NCI-H2227 (cell line): Measurements from ENCODE around the gene PRTFDC1.

Source experiments
- DNase-seq: peaks from one replicate; lab custom pipeline; 2025; ENCODE audit not compliant: unreplicated experiment; lab: John Stamatoyannopoulos, UW

PRTFDC1 gene

GRCh38 chr10:24908793-24909423 is 43.5 kb downstream of the PRTFDC1 start:
- DNase-seq: no peak

- no peak for DNase-seq
Observed at GRCh38 chr10:24907956-24908355, 44.5 kb downstream of the PRTFDC1 start.

DNA sequence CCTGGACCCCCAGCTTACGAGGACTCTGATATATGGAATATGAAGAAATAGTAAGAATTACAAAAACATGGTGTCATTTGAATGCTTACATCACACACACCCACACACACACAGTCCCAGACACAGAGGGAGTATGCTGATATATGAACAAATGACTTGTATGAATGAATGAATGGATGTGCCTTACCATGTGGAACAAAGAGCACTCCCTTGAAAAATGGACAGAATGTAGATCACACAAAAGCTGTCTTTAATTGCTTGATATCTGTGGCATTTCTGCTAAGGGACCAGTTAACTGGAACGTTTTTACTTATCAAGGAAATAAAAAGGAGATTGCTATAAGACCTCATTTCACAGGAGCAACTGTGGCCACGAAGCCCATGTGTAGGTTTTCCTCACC is 46.0 kb downstream of the PRTFDC1 start:
- no peak for DNase-seq

- no peak for DNase-seq
Observed at GRCh38 chr10:24904824-24905223, 47.6 kb downstream of the PRTFDC1 start.

GRCh38 chr10:24902400-24902728 is 50.0 kb downstream of the PRTFDC1 start:
- no peak for DNase-seq

DNA sequence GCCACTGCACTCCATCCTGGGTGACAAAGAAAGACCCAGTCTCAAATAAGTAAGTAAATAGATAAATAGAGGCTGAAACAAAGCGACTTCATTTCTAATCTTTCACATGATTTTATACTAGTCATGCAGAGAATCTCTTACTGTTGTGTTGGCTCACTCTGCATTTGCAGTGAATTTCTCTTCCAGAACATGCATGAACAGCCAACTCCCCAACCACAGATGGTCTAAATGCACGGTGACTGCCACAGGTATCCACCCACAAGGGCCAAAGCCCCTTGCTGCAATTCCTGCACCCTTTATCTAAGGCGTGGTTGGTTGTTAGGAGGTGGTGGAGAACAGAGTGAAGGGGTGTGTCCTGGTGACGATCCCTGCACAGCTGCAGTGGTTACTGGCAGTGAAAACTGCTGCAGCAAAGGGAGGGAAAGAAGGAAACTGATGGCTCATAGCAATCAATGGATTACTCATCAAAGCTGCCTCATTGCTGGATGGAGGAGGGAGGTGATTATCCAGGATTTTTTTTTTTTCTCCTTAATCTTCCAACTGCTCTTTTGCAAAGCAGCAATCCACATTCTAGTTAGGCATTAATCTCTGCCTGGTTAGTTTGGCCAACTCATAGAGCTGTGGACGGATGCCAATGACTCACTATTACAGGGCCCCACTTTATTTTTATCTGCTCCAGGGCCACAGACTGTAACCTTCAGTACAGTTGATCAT is 50.6 kb downstream of the PRTFDC1 start:
- peak; percentile 22 for DNase-seq

DNA sequence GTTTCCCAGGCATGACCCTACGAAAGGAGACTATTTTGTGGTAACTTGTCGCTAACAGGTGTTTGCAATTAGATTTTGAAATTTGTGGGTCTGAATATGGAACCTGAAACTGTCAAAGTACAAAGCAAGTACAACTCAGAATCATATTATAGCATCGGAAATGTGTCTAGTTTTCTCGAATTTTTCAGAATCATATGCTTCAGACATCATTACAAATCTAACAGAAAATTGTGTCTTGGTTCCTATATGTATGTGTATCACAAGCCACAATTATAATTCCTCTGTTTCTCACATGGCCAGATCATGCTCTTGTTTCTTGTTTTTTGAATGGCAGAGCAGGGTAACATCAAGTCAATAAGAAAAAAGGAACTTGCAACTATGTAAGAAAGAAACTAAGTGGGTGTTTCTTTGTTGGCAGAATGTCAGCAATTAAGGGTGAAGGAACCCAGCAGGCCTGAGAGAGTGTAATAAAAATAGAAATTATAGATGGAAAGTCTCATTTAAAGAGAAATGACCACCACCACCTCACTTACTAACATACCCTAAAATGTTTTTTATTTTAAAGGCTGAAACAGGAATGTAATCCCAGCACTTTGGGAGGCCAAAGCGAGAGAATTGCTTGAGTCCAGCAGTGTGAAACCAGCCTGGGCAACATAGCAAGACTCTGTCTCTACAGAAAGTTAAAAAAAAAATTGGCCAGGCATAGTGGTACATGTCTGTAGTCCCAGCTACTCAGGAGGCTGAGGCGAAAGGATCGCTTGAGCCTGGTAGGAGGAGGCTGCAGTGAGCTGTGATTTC is 51.3 kb downstream of the PRTFDC1 start:
- no peak for DNase-seq

- no peak for DNase-seq
Observed at GRCh38 chr10:24899571-24899970, 52.8 kb downstream of the PRTFDC1 start.

DNA sequence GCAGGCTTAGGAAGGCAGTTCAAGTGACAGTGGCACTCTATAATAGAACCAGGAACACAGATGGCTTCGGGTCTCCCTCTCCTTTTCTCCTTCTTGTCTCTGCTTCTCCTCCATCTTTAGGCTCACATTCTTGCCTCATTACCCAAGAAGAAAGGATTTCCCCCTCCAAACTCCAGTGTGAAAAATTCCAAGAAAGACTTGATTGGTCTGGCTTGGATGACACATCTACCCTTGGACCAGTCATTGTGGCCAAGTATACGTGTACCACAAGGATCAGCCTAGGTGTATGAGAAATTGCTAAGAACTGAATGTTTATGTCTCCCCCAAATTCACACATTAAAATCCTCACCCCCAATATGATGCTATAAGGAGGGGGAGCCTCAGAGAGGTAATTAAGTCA is 53.9 kb downstream of the PRTFDC1 start:
- DNase-seq: no peak

DNA sequence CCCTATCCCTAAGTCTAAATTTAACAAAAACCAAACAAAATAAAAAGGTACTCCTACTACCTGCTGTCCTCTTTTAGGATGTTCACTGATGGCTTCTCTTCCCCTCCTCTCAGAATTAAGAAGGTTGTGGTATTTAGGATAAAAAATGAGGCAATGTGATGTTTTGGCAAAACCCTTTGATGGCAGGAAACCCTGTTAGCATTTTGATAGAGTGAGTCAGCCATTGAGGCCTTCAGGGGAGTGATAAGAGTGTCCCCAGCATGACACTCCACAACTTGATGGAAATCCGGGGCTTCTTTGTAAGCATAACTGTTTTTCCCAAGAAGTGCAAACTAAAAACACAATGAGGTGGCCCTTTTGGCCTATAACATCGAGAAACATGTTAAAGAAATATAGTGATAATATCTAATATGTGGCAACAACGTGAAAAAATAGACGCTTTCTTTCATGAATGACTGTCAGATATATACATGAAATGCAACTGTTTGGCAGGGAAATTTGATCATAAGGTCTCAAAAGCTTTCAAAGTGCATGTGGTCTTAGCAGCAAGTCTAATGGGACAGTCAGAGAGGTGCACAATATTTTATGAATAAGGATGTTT is 55.0 kb downstream of the PRTFDC1 start:
- no peak for DNase-seq

DNA sequence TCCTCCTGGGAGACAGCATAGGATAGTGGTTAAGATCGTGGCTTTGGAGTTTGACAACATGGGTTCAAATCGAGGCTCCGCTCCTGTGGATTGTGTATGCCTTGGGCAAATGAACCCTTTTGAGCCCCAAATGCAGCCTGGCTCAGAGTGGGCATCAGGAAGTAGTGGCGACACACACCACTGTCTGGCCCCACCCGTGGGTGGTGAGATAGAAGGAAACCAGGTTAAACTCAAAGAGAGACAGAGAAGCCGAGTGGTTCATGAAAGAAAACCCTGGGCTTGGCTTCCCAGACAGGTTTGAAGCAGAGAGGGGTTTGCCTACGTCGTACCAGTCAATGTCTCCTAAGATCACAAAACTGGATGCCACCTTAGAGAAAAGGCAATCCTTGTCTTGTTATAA is 57.7 kb downstream of the PRTFDC1 start:
- DNase-seq: no peak

DNA sequence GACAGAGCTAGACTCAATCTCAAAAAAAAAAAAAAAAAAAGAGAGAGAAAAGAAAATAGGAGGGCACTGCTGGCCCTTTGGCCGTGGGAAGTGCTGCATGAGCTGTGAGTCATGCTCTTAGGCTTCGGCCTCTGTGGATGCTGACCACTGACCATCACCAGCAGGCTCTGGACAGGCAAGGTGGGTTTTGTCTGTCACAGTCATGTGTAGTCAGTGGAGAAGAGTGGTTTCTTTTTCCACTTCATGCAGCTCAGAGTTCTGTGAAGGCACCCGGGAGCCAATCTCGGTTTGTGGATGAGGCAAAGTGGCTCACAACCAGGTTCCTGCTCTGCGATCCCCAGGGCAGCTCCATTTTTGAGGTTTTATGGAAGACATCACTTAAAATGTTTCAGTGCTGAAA is 58.1 kb downstream of the PRTFDC1 start:
- DNase-seq: no peak

DNA sequence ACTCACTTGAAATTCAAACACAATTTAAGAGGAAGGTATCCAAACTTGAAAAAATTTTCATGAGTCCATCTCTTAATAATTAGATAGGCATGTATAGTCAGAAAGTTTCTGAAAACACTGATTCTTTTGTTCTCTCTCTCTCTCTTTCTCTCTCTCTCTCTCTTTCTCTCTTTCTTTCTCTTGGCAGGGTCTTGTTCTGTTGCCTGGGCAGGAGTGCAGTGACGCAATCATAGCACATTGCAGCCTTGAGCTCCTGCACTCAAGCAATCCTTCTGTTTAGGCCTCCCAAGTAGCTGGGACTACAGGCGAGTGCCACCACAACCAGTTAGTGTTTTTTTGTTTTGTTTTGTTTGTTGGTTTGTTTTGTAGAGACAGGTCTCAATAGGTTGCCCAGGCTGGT is 59.3 kb downstream of the PRTFDC1 start:
- DNase-seq: no peak

- no peak for DNase-seq
Observed at GRCh38 chr10:24891823-24892222, 60.6 kb downstream of the PRTFDC1 start.

GRCh38 chr10:24889639-24890038 is 62.8 kb downstream of the PRTFDC1 start:
- DNase-seq: no peak

DNA sequence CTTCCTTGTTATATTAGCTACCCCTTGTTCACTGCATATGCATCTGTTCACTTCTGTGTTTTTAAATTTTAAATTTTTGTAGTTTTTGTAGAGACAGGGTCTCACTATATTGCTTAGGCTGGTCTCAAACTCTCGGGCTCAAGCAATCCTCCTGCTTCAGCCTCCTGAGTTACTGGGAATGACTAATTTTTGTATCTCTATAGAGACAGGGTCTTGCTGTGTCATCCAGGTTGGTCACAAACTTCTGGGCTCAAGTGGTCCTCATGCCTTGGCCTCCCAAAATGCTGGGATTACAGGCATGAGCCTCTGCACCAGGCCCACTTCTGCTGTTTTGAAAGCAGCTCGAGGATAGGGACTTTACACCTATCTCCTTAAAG is 64.6 kb downstream of the PRTFDC1 start:
- DNase-seq: no peak

DNA sequence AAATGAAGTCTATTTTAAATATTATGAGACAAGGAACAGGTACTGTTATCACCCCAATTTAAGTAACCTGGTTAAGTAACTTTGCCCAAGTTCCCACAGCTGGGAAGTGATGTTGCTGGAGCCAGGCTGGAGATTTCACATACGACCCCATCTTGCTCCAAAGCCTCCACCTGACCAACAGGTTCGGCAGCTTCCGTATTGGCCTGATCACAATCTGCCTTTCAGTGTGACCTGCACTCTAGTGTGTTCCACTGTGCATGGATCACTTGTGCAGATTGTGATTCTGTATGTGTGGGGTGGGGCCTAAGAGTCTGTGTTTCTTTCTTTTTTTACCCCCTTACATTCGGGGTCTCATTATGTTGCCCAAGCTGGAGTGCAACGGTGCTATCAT is 66.1 kb downstream of the PRTFDC1 start:
- no peak for DNase-seq

DNA sequence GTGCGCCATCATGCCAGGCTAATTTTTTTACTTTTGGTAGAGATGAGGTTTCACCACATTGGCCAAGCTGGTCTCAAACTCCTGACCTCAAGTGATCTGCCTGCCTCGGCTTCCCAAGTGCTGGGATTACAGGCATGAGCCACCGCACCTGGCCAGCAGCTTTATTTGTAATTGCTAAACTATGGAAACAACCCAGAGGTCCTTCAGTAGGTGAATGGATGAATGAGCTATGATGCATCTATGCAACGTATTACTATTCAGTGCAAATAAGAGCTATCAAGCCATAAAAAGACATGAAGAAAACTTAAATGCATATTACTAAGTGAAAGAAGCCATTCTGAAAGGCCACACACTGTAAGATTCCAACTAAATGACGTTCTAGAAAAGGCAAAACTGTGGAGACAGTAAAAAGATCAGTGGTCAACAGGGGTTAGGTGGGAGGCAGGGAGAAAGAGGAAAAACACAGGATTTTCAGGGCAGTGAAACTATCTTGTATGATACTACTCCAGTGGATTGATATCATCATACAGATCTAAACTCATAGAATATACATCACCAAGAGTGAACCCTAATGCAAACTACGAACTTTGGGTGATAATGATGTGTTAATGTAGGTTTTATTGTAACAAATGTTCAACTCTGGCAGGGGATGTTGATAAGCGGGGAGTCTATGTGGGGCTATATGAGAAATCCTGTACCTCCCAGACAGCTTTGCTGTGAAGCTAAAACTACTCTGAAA is 66.7 kb downstream of the PRTFDC1 start:
- no peak for DNase-seq

DNA sequence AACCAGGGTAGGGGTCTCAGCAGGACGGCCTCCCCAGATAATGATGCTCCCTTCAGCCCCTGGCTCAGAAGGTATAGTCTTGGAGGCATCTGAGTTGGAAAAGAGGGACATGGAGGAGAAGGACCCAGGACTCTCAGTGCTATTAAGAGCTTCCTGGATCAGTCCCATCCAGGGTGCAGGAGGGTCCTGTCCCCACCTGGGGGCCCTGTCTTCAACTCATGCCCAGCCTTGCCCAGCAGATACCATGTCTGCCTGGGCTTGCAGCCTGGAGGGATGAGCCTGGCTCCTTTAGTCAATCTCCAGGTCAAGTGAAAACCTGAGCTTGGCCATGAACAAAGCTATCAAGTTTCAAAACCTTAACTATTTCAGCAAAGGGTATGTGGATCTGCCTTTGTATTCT is 67.6 kb downstream of the PRTFDC1 start:
- no peak for DNase-seq

GRCh38 chr10:24884316-24884715 is 68.1 kb downstream of the PRTFDC1 start:
- DNase-seq: no peak

DNA sequence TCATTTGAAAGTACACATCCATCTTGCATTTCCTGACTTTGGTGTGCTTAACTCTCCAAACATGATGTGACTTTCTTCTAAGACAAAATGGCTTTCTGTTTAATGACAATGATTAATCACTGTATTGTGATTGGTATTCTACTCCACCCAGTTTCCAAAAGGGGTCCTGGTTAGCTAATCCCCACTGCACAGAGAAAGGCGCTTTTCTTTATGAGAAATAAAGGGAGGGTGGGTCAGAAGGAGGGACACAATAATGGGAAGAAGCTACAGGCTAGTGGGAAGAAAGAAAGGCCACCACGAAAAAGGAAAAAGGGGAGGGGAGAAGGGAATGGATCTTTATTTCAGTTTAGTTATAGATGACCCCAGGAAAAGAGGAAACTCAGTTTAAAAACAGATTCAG is 69.2 kb downstream of the PRTFDC1 start:
- no peak for DNase-seq
